Subcutaneous abdominal adipose tissue (tissue), 5 donors: Measurements from ENCODE around the gene SLC8A3.

Experiments
- H3K27ac ChIP-seq: one replicate; pipeline ENCODE4 v1.7.0; 2013; ENCODE audit warnings: low read depth, mild to moderate bottlenecking, inconsistent platforms, low read length, moderate library complexity
- H3K27me3 ChIP-seq, 5 donors: one replicate each; pipeline ENCODE4 v1.7.0; 2013; ENCODE audit warnings: low read length in 5 of 5, inconsistent platforms in 1 of 5; ENCODE audit not compliant: control insufficient read depth in 5 of 5, insufficient read depth in 4 of 5
- H3K36me3 ChIP-seq, 5 donors: one replicate each; pipeline ENCODE4 v1.7.0; 2013; ENCODE audit warnings: low read length in 5 of 5; ENCODE audit not compliant: control insufficient read depth in 5 of 5, insufficient read depth in 5 of 5
- H3K4me1 ChIP-seq, 5 donors: one replicate each; pipeline ENCODE4 v1.7.0; 2013; ENCODE audit warnings: low read length in 5 of 5, mild to moderate bottlenecking in 3 of 5, moderate library complexity in 1 of 5; ENCODE audit not compliant: control insufficient read depth in 5 of 5, insufficient read depth in 5 of 5
- H3K4me3 ChIP-seq, 5 donors: one replicate each; pipeline ENCODE4 v1.7.0; 2013; ENCODE audit warnings: low read length in 5 of 5, low read depth in 1 of 5
- H3K9ac ChIP-seq, 5 donors: one replicate each; pipeline ENCODE4 v1.7.0; 2013; ENCODE audit warnings: low read length in 5 of 5, mild to moderate bottlenecking in 4 of 5, moderate library complexity in 3 of 5
- H3K9me3 ChIP-seq, 5 donors: one replicate each; pipeline ENCODE4 v1.7.0; 2013; ENCODE audit warnings: low read length in 5 of 5; ENCODE audit not compliant: control insufficient read depth in 5 of 5
- donor health status: healthy.
- donor health status: healthy.
- donor health status: healthy.
- donor health status: healthy.
- donor health status: healthy.

SLC8A3 gene

GRCh38 chr14:70080076-70080475 is 108.7 kb downstream of the SLC8A3 start:
- no peaks in the 10 kb centered on the region for H3K9me3 ChIP-seq
- no peak overlapping the region for H3K27ac ChIP-seq
- no peak overlapping the region for H3K4me3 ChIP-seq
- H3K4me1 ChIP-seq: no peaks in the 10 kb centered on the region
- H3K36me3 ChIP-seq: no peaks in the 10 kb centered on the region
- no peak overlapping the region for H3K9ac ChIP-seq
- peaks cover 0 to 14% (median 0%) of the 10 kb centered on the region in 5 donors for H3K27me3 ChIP-seq

- H3K9ac ChIP-seq: no peak overlapping the region
- no peak overlapping the region for H3K27ac ChIP-seq
- no peak overlapping the region for H3K4me3 ChIP-seq
- H3K27me3 ChIP-seq: peaks cover 0 to 14% (median 0%) of the 10 kb centered on the region in 5 donors
- H3K36me3 ChIP-seq: no peaks in the 10 kb centered on the region
- H3K4me1 ChIP-seq: no peaks in the 10 kb centered on the region
- H3K9me3 ChIP-seq: no peaks in the 10 kb centered on the region
Observed at GRCh38 chr14:70078329-70078728, 110.4 kb downstream of the SLC8A3 start.

- no peaks in the 10 kb centered on the region for H3K9me3 ChIP-seq
- H3K27me3 ChIP-seq: peaks cover 0 to 12% (median 0%) of the 10 kb centered on the region in 5 donors
- H3K4me1 ChIP-seq: no peaks in the 10 kb centered on the region
- H3K27ac ChIP-seq: no peak overlapping the region
- H3K36me3 ChIP-seq: no peaks in the 10 kb centered on the region
- H3K9ac ChIP-seq: no peak overlapping the region
- no peak overlapping the region for H3K4me3 ChIP-seq
Observed at GRCh38 chr14:70077720-70078119, 111.0 kb downstream of the SLC8A3 start.

- no peaks in the 10 kb centered on the region for H3K4me1 ChIP-seq
- H3K36me3 ChIP-seq: no peaks in the 10 kb centered on the region
- H3K4me3 ChIP-seq: no peak overlapping the region
- H3K9ac ChIP-seq: no peak overlapping the region
- no peak overlapping the region for H3K27ac ChIP-seq
- H3K27me3 ChIP-seq: peaks cover 0 to 10% (median 0%) of the 10 kb centered on the region in 5 donors
- H3K9me3 ChIP-seq: no peaks in the 10 kb centered on the region
Observed at GRCh38 chr14:70077005-70077404, 111.7 kb downstream of the SLC8A3 start.

- Histone ChIP-seq H3K36me3 (no peaks in the 10 kb centered on the region), H3K4me3 (no peak overlapping the region), H3K27me3 (peaks cover 0 to 3% (median 0%) of the 10 kb centered on the region in 5 donors), H3K9me3 (no peaks in the 10 kb centered on the region), H3K9ac (no peak overlapping the region), H3K27ac (no peak overlapping the region), H3K4me1 (no peaks in the 10 kb centered on the region)
Observed at GRCh38 chr14:70073924-70074566, 114.7 kb downstream of the SLC8A3 start.

DNA sequence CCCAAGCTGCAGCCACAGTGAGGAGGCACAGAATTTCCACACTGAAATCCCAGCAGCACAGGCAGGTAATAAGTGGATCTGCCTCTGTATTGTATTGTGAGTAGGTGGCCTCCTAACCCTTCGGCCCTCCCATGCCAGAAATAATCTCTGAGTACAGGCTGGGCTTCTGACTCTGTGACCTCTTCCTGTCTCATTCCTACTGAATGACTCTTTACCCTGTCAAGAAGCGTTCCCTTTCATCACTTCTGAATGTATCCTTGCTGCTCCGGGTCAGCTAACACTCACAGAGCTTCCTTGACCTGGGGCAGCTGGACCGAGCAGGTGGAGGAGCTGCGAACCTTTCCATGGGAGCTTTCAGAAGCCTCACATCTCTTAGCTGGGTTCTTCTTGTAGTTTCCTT is 119.6 kb downstream of the SLC8A3 start:
- no peak overlapping the region for H3K9ac ChIP-seq
- no peak overlapping the region for H3K4me3 ChIP-seq
- H3K27me3 ChIP-seq: peaks cover 0 to 7% (median 3%) of the 10 kb centered on the region in 5 donors
- no peaks in the 10 kb centered on the region for H3K9me3 ChIP-seq
- H3K27ac ChIP-seq: no peak overlapping the region
- H3K4me1 ChIP-seq: no peaks in the 10 kb centered on the region
- H3K36me3 ChIP-seq: no peaks in the 10 kb centered on the region

- no peaks in the 10 kb centered on the region for H3K36me3 ChIP-seq
- H3K27me3 ChIP-seq: peaks cover 0 to 9% (median 3%) of the 10 kb centered on the region in 5 donors
Observed at GRCh38 chr14:70067810-70068209, 120.9 kb downstream of the SLC8A3 start.

DNA sequence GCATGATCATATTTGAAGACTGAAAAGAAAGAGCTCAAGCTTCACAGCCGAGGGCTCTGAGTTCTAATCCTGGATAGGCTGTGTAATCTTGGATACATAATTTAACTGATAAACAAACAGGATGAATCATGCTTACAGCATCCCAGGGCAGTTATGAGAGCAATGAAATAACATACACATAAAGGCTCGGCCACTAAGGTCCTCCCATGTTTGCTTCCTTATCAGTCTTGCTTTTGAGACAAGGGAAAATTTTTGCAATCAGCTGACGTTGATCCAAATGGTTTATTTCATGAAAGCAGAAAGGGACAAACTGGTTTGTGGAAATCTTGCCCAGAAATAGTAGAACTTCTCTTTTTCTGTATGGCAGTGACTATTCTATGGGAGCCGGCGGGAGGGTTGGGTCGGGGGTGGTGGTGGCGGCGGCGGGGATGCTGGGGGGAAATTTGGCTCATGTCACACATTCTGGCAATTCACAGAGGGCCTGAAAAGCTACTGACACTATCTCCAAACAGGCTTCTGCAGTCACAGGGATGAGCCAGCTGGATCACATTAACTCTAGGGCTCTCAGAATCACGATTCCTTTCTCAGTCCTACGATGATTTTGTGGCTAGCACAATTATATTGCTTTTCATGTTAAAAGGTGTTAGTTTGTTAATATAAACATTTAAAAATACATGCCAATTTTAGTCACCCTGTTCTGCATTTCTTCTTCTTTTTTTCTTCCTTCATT is 124.5 kb downstream of the SLC8A3 start:
- no peak overlapping the region for H3K27ac ChIP-seq
- H3K9ac ChIP-seq: no peak overlapping the region
- no peaks in the 10 kb centered on the region for H3K4me1 ChIP-seq
- no peak overlapping the region for H3K4me3 ChIP-seq
- H3K36me3 ChIP-seq: no peaks in the 10 kb centered on the region
- H3K27me3 ChIP-seq: peaks cover 0 to 9% (median 3%) of the 10 kb centered on the region in 5 donors
- no peaks in the 10 kb centered on the region for H3K9me3 ChIP-seq

More at GRCh38 chr14:70067810-70068209, 120.9 kb downstream of the SLC8A3 start:
- Histone ChIP-seq H3K4me1 (no peaks in the 10 kb centered on the region), H3K9ac (no peak overlapping the region), H3K9me3 (no peaks in the 10 kb centered on the region), H3K27ac (no peak overlapping the region), H3K4me3 (no peak overlapping the region)

DNA sequence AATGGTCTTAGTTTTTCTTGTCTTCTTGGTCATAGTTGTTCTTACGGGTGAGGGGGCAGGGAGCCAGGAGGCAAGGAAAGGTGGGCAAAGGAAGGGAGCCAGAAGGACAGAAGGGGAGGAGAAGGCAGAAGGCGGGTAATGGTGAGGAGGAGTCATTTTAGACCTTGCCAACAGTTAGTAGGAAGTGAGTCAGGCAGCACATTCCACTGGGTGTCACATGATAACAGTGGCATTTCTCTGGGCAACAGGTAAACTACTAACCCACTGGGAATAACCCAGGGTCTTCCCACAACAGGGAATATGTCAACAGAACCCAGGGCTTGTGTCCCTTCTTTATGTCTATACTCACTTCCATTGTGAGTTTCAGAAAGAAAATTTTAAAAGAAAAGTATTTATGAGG is 127.6 kb downstream of the SLC8A3 start:
- Histone ChIP-seq H3K27me3 (peaks cover 0 to 9% (median 3%) of the 10 kb centered on the region in 5 donors), H3K27ac (no peak overlapping the region), H3K4me1 (no peaks in the 10 kb centered on the region)

GRCh38 chr14:70059545-70059944 is 129.2 kb downstream of the SLC8A3 start:
- H3K36me3 ChIP-seq: no peaks in the 10 kb centered on the region
- H3K9me3 ChIP-seq: no peaks in the 10 kb centered on the region
- H3K4me1 ChIP-seq: no peaks in the 10 kb centered on the region
- H3K9ac ChIP-seq: no peak overlapping the region
- no peak overlapping the region for H3K27ac ChIP-seq
- peaks cover 0 to 3% (median 3%) of the 10 kb centered on the region in 5 donors for H3K27me3 ChIP-seq
- H3K4me3 ChIP-seq: no peak overlapping the region

More for the DNA sequence above, 127.6 kb downstream of the SLC8A3 start:
- Histone ChIP-seq H3K4me3 (no peak overlapping the region), H3K9me3 (no peaks in the 10 kb centered on the region), H3K9ac (no peak overlapping the region), H3K36me3 (no peaks in the 10 kb centered on the region)
